Measurements from ENCODE around the gene ANXA2R. TPM values are rescaled to one million over a fixed set of nuclear protein-coding genes. Genes with fewer than 3 reads are reported as not detected.

ANXA2R gene
- total and polyA plus RNA-seq, 2 of the 4 experiments (the other 2 are of a cell fraction): 1.3 to 3.6 TPM

DNA sequence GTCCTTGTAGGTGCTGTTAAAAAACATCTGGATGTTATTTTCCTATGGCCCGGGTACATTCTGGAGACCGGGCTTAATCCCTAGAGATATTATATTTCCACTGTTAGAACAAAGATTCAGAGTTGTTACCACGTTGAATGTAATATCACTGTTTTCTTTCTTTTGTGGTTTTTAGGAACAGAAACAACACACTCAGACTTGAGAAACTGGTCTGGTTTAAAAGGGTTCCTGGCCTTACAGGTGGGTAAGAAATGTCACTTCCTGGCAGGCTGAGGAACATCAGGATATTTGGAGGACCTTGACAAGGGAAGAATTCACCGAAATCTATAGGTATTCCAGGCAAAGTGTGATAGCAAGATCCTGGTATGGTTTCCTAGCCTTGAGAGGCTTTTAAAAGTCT lies 10.3 kb upstream of the ANXA2R start:
- H3K9me3 ChIP-seq (ENCODE audit: control insufficient read depth, insufficient read depth, low read length): no peaks in the 10 kb centered on the region
- H3K23ac ChIP-seq (ENCODE audit: low read depth, low read length): no peak overlapping the region
- no peak overlapping the region for H2BK20ac ChIP-seq (ENCODE audit: low read depth, low read length)
- no peak overlapping the region for H2AK5ac ChIP-seq (ENCODE audit: low read depth, low read length)
- no peak for ATAC-seq (ENCODE audit: low read depth)
- H3K36me3 ChIP-seq (ENCODE audit: control insufficient read depth, insufficient read depth, low read length): peaks cover 6% of the 10 kb centered on the region; the same call in 1 of the 2 replicates
- ChIA-PET POLR2A (ENCODE audit: unreplicated experiment) (no interaction called here), CTCF (no interaction called here)
- WGBS, 2 experiments (ENCODE audit: extremely low coverage in 2 of 2, insufficient read length in 1 of 2): no CpG with 5 or more reads among the region's 4 CpGs
- H3K4ac ChIP-seq (ENCODE audit: low read depth, low read length): no peak overlapping the region
- BruUV-seq (replicated peaks): no TSS peak
- TF ChIP-seq NFE2L2 (IDR thresholded peaks at IDR 0.05; ENCODE audit: low read depth, low read length) (no peak), CTCF (conservative IDR thresholded peaks at IDR 0.05; ENCODE audit: low read depth, low read length) (no peak), MXI1 (IDR thresholded peaks at IDR 0.05; ENCODE audit: borderline replicate concordance, low read depth, low read length) (no peak), RFX5 (IDR thresholded peaks at IDR 0.05; ENCODE audit: low read depth, low read length) (no peak), MAZ (IDR thresholded peaks at IDR 0.05; ENCODE audit: borderline replicate concordance, low read depth, low read length) (no peak)
- TF ChIP-seq, protein P1, sequence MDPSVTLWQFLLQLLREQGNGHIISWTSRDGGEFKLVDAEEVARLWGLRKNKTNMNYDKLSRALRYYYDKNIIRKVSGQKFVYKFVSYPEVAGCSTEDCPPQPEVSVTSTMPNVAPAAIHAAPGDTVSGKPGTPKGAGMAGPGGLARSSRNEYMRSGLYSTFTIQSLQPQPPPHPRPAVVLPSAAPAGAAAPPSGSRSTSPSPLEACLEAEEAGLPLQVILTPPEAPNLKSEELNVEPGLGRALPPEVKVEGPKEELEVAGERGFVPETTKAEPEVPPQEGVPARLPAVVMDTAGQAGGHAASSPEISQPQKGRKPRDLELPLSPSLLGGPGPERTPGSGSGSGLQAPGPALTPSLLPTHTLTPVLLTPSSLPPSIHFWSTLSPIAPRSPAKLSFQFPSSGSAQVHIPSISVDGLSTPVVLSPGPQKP (IDR thresholded peaks at IDR 0.05; ENCODE audit: borderline replicate concordance, low read depth, low read length): no peak
- H2BK120ac ChIP-seq (ENCODE audit: low read depth, low read length): no peak overlapping the region
- dilution Hi-C loops (cut with HindIII; ENCODE audit: low sequenced_read_pairs, unreplicated experiment) (no loop called here), in situ Hi-C loops (cut with MboI; ENCODE audit: low sequenced_read_pairs) (no loop called here), intact Hi-C loops (cut with micrococcal nuclease) (no loop called here)
- H3K14ac ChIP-seq (replicated peaks; ENCODE audit: low read depth, low read length): no peak overlapping the region
- H3K4me3 ChIP-seq (ENCODE audit: insufficient read depth, low read depth, low read length): no peak overlapping the region
- H3K27ac ChIP-seq (ENCODE audit: insufficient read depth, low read length): no peak overlapping the region
- H3K9me1 ChIP-seq (ENCODE audit: insufficient read depth, low read length): 0 out of 2 replicates have a peak, but pooled peaks cover under 1% of the 10 kb centered on the region
- DNase-seq: no peak
- H3K4me2 ChIP-seq (ENCODE audit: low read depth, low read length): no peak overlapping the region
- no peaks in the 10 kb centered on the region for H4K20me1 ChIP-seq (ENCODE audit: insufficient read depth, low read length)
- H4K91ac ChIP-seq (ENCODE audit: insufficient read depth, low read depth, low read length): no peak overlapping the region
- no peak overlapping the region for H2BK5ac ChIP-seq (ENCODE audit: low read depth, low read length, poor library complexity, severe bottlenecking)
- H3K9ac ChIP-seq (ENCODE audit: low read depth, low read length): no peak overlapping the region
- peaks cover 37 to 45% of the 10 kb centered on the region in 2 experiments for H3K79me1 ChIP-seq (ENCODE audit: low read depth in 1 of 2, low read length in 2 of 2)
- no peak overlapping the region for H4K8ac ChIP-seq (ENCODE audit: low read depth in 2 of 2, low read length in 2 of 2)
- no peak overlapping the region for H2AFZ ChIP-seq (replicated peaks; ENCODE audit: low read length, poor library complexity)
- H2AK9ac ChIP-seq (replicated peaks; ENCODE audit: low read depth, low read length, poor library complexity): no peak overlapping the region
- no peaks in the 10 kb centered on the region for H3K27me3 ChIP-seq (ENCODE audit: control insufficient read depth, insufficient read depth, low read length)
- no peak overlapping the region for H2BK15ac ChIP-seq (ENCODE audit: low read depth, low read length)
- no peak overlapping the region for H4K5ac ChIP-seq (ENCODE audit: low read depth, low read length)
- H3K18ac ChIP-seq (ENCODE audit: low read depth, low read length): no peak overlapping the region
- no peak overlapping the region for H3K56ac ChIP-seq (ENCODE audit: extremely low read depth, insufficient read depth, low read length)
- H3K4me1 ChIP-seq (ENCODE audit: control insufficient read depth, insufficient read depth, low read length): peaks cover 2% of the 10 kb centered on the region; the same call in 1 of the 2 replicates
